ENCODE measurements around the gene MFAP5.
"Not testable (repeated sequence)": the region's sequence is repeated elsewhere in the genome, so short reads cannot be mapped to it uniquely, and the experiment has no call there.

The MFAP5 gene

DNA sequence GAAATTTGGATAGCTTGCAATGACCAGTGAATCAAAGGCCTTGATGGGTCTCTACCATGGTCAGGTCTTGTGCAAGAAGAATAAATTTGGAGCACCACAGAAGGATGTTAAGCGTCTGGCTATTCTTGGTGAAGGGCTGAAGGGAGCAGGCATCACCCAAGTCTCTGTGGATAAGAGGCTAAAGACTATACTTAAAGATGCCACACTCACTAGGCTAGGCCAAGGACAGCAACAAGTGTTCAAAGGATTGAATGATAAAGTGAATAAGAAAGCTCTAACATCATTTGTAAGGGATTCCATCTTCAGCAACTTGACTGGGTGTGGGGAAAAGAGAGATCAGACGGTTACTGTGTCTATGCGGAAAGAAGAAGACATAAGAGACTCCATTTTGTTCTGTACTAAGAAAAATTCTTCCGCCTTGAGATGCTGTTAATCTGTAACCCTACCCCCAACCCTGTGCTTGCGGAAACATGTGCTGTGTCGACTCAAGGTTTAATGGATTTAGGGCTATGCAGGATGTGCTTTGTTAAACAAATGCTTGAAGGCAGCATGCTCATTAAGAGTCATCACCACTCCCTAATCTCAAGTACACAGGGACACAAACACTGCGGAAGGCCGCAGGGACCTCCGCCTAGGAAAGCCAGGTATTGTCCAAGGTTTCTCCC lies 27.2 kb downstream of the MFAP5 start:
- in situ Hi-C loops (cut with MboI; ENCODE audit: low sequenced_read_pairs) = not testable (repeated sequence)

DNA sequence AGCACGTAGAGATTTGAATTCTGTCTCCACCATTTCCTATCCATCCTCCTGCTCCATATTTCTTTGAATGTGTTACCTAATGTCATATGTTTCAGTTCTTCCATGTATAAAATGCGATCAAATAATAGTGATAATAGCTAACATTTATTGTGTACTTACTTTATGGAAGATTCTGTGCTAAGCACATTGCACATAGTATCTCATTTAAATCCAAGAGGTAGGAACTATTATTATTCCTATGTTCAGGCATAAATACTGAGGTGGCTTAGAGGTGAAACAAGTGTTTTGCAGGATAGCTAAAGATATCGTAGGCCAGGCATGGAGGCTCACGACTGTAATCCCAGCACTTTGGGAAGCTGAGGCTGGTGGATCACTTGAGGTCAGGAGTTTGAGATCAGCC lies 32.5 kb downstream of the MFAP5 start:
- in situ Hi-C loops (cut with MboI; ENCODE audit: low sequenced_read_pairs) = no loop called here

DNA sequence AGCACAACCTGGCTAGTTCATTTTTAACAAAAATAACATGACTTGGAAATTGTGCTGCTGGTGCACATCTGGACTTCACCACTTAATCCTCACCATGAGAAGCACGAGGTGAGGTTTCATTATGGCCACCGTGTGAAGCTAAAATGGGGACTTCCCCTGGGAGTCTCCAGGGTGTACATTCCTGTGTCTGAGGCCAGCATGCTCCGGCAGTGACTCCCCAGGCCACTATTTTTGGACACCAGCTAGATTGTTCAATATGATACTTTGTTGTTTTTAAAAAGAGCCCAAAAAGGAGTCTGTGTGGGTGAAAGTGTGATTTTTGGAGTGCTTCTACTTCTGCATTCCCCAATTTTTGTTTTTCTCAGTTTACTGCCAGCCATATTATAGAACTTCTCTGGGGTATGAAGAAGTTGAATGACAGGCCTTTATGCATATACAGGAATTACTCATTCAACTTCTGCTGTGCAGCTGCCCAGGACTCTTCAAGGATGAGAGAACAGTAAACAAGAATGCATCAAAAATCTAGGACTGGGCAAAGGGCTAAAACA lies 33.1 kb downstream of the MFAP5 start:
- in situ Hi-C loops (cut with MboI; ENCODE audit: low sequenced_read_pairs) = no loop called here

DNA sequence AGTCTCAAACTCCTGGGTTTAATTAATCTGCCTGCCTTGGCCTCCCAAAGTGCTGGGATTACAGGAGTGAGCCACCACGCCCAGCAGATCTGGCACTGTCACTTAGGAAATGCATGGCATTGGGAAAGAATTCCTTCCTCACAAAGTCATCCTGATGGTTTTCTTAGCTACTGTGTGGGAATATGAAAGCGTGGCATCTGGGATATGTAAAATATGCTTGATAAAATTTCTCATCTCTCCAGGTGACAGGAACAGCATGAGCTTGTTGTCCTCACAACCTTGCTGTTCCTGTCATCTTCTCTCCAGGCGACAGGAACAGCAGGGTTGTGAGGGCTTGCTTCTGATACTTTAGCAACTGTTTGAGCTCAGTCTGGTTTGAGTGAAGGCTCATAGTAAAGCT lies 33.9 kb downstream of the MFAP5 start:
- in situ Hi-C loops (cut with MboI; ENCODE audit: low sequenced_read_pairs) = no loop called here

DNA sequence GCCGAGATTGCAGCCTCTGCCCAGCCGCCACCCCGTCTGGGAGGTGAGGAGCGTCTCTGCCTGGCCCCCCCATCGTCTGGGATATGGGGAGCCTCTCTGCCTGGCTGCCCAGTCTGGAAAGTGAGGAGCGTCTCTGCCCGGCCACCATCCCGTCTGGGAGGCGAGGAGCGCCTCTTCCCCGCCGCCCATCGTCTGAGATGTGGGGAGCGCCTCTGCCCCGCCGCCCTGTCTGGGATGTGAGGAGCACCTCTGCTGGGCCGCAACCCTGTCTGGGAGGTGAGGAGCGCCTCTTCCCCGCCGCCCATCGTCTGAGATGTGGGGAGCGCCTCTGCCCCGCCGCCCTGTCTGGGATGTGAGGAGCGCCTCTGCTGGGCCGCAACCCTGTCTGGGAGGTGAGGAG lies 37.9 kb downstream of the MFAP5 start:
- in situ Hi-C loops (cut with MboI; ENCODE audit: low sequenced_read_pairs) = not testable (repeated sequence)

DNA sequence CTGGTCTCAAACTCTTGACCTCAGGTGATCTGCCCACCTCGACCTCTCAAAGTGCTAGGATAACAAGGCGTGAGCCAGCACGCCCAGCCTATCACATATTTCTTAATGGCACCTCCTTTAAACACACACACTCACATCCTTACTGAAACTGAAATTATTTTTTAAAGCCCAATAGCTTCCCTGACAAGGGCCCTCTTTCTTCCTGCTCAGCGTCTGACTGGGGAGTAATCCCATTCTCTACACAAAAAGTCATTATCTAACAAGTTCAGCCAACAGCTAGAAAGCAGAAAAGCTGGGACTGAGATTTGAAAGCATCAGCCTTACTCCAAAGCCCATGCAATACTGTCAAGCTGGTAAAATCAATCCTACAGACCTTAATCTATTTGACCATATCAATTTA lies 40.0 kb downstream of the MFAP5 start:
- in situ Hi-C loops (cut with MboI; ENCODE audit: low sequenced_read_pairs) = no loop called here

DNA sequence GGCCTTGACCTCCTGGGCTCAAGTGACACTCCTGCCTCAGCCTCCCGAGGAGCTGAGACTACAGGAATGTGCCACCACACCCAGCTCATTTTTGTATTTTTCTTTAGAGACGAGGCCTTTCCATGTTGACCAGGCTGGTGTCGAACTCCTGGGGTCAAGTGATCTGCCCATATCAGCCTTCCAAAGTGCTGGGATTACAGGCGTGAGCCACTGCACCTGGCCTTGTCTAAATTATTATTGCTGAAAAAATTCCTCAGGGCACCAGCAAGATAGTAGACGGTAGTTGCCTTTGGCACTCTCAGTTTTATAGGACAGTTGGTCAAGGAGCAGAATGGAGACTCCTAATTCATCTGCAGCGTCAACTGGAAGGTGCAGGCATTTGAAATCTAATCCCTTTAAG lies 47.4 kb downstream of the MFAP5 start:
- in situ Hi-C loops (cut with MboI; ENCODE audit: low sequenced_read_pairs) = no loop called here

DNA sequence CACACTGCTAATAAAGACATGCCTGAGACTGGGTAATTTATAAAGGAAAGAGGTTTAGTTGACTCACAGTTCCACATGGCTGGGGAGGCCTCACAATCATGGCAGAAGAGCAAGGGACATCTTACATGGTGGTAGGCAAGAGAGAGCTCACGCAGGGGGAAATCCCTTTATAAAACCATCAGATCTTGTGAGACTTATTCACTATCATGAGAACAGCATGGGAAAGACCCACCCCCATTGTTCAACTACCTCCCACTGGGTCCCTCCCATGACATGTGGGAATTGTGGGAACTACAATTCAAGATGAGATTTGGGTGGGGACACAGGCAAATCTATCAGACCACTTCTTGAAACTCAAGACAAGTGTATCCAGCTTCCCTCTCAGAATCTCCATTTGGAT lies 48.7 kb downstream of the MFAP5 start:
- in situ Hi-C loops (cut with MboI; ENCODE audit: low sequenced_read_pairs) = not testable (repeated sequence)

DNA sequence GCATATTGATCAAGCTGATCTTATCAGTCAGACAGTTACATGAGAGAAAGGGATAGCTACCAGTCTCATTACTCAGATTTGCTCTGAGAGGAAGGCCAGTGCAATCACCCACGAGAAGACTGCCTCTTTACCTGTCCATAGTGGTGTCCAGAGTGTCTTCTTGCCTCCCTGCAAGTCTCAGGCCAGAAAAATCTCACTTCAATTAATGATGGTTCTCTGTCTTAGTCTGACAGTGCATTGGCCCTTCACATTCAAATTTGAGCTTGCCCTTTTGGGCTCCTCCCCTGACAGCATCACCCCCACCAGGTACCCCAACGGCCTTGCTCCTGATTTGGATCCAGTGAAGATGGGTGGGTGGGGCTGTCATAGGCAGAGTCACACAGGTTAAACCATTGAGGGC lies 50.0 kb downstream of the MFAP5 start, which contains the start of gene AICDA:
Gene AICDA (minus strand): TSS at position 231 of the 400 bp plus-strand sequence. CDS start 92 bp downstream, at position 139.
- in situ Hi-C loops (cut with MboI; ENCODE audit: low sequenced_read_pairs) = no loop called here

DNA sequence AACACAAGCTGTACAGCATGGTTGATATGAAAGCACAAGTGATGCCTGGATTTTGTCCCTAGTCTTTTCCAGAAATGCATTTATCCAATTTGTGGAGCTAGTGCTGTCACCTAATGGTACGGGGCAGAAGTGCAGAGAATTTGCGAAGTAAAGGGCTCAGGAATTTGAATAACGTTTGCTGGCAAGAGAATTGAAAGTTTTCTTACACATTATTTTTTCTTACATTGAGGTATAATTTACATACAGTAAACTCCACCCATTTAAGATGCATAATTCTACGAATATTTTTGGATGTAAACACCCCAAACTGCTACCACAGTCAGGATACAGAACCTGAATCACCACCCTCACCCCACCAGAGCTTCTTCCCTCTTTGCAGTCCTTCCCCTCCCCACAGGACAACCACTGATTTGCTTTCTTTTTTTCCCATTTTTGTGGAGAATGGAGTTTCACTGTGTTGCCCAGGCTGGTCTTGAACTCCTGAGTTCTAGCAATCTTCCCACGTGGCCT lies 53.5 kb downstream of the MFAP5 start:
- in situ Hi-C loops (cut with MboI; ENCODE audit: low sequenced_read_pairs) = no loop called here

DNA sequence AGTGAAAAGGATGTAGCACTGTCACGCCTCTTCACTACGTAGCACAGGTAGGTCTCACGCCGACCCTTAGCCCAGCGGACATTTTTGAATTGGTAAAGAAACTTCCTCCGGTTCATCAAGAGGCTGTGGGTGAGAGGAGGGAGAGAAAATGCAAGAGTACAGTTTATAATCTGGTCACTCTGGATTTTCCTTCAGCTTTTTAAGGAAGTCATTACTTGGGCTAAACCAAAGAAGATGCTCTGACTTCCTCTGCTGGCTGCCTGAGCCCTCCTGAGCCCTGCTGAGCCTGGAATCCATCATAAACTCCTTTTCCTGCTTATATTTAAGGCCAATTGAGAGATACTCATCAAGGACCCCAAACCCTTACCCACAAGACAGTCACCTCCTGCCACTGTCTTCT lies 55.7 kb downstream of the MFAP5 start:
- in situ Hi-C loops (cut with MboI; ENCODE audit: low sequenced_read_pairs) = no loop called here

DNA sequence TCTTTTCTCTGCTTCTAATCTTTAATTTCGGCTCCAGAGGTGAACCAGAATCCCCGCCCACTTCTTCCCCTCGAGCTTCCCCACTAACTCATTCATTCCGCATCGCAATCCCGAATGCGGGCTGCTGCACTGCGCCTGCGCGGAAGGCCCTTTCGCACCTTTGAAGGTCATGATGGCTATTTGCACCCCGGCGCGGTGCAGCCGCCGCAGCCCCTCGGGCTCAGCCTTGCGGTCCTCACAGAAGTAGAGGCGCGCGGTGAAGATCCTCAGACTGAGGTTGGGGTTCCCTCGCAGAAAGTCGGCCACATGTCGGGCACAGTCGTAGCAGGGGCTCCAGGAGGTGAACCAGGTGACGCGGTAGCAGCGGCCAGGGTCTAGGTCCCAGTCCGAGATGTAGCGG lies 57.6 kb downstream of the MFAP5 start:
- in situ Hi-C loops (cut with MboI; ENCODE audit: low sequenced_read_pairs) = no loop called here

DNA sequence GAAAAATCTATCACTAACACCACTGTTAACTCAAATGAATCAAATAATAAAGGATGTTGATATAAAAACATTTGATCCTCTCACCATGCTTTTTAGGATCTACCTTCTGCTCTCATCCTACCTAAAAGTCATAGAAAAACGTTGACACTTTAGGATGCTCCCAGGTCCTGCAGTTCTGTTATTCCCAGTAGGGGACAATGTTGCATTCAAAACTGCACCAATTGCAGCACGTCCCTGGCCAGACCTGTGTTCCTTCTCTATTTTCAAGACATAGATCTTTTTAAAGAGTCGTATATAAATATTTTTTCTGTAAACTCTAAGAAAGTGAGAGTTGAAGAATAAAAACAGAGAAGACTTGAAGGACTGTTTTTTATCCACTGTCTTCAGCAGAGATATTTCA lies 58.8 kb downstream of the MFAP5 start:
- in situ Hi-C loops (cut with MboI; ENCODE audit: low sequenced_read_pairs) = no loop called here

DNA sequence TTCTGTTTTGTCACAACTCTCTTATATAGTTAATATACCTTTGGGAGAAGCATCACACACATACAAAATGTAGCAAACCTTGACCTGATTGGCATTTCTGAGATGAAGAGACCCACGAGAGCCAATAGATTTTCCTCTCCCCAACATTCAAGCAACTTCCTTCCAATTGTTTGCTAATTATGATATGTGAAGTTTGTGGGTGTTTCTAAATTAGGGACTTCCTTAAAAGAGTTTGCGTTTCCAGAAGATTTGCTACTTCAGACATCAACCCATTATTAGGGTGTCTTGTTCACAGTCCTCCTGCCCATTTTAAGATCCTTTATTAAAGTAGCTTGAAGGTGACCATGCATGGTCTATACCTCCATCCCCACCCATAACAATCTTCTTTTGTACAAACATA lies 59.3 kb downstream of the MFAP5 start:
- in situ Hi-C loops (cut with MboI; ENCODE audit: low sequenced_read_pairs) = no loop called here

DNA sequence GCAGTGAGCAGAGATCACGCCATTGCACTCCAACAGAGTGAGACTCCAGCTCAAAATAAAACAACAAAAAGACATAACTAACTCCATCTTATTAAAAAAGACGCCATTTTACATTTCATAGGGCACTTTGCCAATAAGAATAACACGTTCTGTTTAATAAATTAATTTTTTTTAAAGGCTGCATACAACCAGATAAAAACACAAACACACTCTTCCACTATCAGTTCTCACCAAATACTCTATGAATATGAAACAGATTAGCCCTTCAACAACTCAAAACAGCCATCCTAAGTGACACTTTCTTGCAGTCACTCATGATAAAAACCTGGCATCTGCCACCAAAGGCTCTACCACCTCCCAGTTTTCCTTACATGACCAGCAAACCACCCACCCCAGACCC lies 66.1 kb downstream of the MFAP5 start:
- in situ Hi-C loops (cut with MboI; ENCODE audit: low sequenced_read_pairs) = no loop called here
